H1 (cell line): ENCODE data around the gene ATP5PB.

Experiments
- EP300 ChIP-seq, 2 experiments: IDR thresholded peaks; 1 replicate in 1 of 2; 2 replicates in 1 of 2; pipeline ENCODE4 v1.6.1; 2011 to 2012; ENCODE audit warnings: low read depth in 2 of 2, low read length in 2 of 2, mild to moderate bottlenecking in 2 of 2, borderline replicate concordance in 1 of 2, inconsistent platforms in 1 of 2, moderate library complexity in 1 of 2
- KDM1A ChIP-seq: fragments of 200-600, 300-600 bp; sonication (generic); IDR thresholded peaks from 2 replicates; pipeline ENCODE4 v1.7.1; 2016; ENCODE audit warnings: mild to moderate bottlenecking, low read length, borderline replicate concordance
- POLR2A ChIP-seq, 2 experiments: IDR thresholded peaks; 1 replicate in 1 of 2; 2 replicates in 1 of 2; pipeline ENCODE4 v1.6.1; 2011; ENCODE audit warnings: low read depth in 2 of 2, low read length in 2 of 2, mild to moderate bottlenecking in 2 of 2; ENCODE audit errors: control extremely low read depth in 1 of 2
- POLR2AphosphoS5 ChIP-seq: IDR thresholded peaks from 2 replicates; pipeline ENCODE4 v1.6.1; 2011; ENCODE audit warnings: low read depth, low read length
- RXRA ChIP-seq: IDR thresholded peaks from 2 replicates; pipeline ENCODE4 v1.6.1; 2011; ENCODE audit warnings: low read depth, mild to moderate bottlenecking, low read length, moderate library complexity; ENCODE audit not compliant: insufficient read depth
- YY1 ChIP-seq: IDR thresholded peaks from 2 replicates; pipeline ENCODE4 v1.6.1; 2011; ENCODE audit warnings: low read depth, mild to moderate bottlenecking, low read length
- TF ChIP-seq, protein P1 (sequence below), 3 experiments: IDR thresholded peaks; 1 replicate in 2 of 3; 2 replicates in 1 of 3; pipeline versions ENCODE4 v1.5.1 to v1.6.1; 2011; ENCODE audit warnings: low read length in 3 of 3, mild to moderate bottlenecking in 3 of 3, inconsistent platforms in 2 of 3, low read depth in 1 of 3, moderate library complexity in 1 of 3; ENCODE audit not compliant: insufficient read depth in 1 of 3; ENCODE audit errors: control extremely low read depth in 1 of 3

DNA sequence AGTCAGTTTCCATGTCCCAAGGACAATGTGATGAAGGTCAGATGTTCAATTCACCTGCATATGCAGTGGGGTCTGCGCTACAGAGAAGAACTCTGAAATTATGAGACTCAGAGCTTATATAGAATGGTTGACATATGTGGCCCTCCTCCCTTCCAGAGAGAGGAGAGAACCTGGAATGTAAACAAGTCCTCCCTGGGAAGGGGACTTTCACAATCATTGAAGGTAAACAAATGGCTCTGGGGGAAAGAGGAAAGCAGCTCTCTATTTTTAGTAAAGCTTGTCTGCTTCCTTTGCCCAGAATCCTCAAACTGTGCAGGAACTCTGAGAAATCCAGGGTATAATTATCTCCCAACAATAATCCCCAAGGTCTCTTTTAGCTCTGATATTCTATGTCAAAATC is 31.5 kb upstream of the ATP5PB start:
- no peak for TF ChIP-seq EP300 (IDR thresholded peaks at IDR 0.05; ENCODE audit: borderline replicate concordance in 1 of 2, low read depth in 2 of 2, low read length in 2 of 2)
- TF ChIP-seq, protein P1, sequence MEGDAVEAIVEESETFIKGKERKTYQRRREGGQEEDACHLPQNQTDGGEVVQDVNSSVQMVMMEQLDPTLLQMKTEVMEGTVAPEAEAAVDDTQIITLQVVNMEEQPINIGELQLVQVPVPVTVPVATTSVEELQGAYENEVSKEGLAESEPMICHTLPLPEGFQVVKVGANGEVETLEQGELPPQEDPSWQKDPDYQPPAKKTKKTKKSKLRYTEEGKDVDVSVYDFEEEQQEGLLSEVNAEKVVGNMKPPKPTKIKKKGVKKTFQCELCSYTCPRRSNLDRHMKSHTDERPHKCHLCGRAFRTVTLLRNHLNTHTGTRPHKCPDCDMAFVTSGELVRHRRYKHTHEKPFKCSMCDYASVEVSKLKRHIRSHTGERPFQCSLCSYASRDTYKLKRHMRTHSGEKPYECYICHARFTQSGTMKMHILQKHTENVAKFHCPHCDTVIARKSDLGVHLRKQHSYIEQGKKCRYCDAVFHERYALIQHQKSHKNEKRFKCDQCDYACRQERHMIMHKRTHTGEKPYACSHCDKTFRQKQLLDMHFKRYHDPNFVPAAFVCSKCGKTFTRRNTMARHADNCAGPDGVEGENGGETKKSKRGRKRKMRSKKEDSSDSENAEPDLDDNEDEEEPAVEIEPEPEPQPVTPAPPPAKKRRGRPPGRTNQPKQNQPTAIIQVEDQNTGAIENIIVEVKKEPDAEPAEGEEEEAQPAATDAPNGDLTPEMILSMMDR (IDR thresholded peaks at IDR 0.05; ENCODE audit: control extremely low read depth in 1 of 3, insufficient read depth in 1 of 3, low read depth in 1 of 3, low read length in 3 of 3), result no peak
- TF ChIP-seq POLR2AphosphoS5, result no peak
- no peak for TF ChIP-seq RXRA
- no peak for TF ChIP-seq YY1
- no peak for TF ChIP-seq POLR2A (IDR thresholded peaks at IDR 0.05; ENCODE audit: control extremely low read depth in 1 of 2, low read depth in 2 of 2, low read length in 2 of 2)
- no peak for TF ChIP-seq KDM1A
